ENCODE measurements around the gene FAM184A.

GRCh38 chr6:118917546-118918328 is 160.7 kb downstream of the FAM184A start:
- TF ChIP-seq POLR2AphosphoS5 (IDR thresholded peaks at IDR 0.05; ENCODE audit: insufficient read depth, low read depth, low read length) (no peak), CTCF (IDR thresholded peaks at IDR 0.05; ENCODE audit: extremely low read depth in 1 of 2, insufficient read depth in 1 of 2, low read depth in 1 of 2, low read length in 2 of 2) (no peak), EZH2 (IDR thresholded peaks at IDR 0.05; ENCODE audit: borderline replicate concordance, low read depth, low read length, severe bottlenecking) (no peak), FOS (IDR thresholded peaks at IDR 0.05; ENCODE audit: borderline replicate concordance, insufficient read depth, low read length) (no peak), MAX (IDR thresholded peaks at IDR 0.05; ENCODE audit: insufficient read depth, insufficient read length) (no peak), POLR2A (IDR thresholded peaks at IDR 0.05; ENCODE audit: low read depth, low read length) (no peak), MYC (IDR thresholded peaks at IDR 0.05; ENCODE audit: low read depth, low read length) (no peak), JUN (IDR thresholded peaks at IDR 0.05; ENCODE audit: borderline replicate concordance, insufficient read depth, insufficient read length, low read depth) (no peak)

Data from endothelial cell of umbilical vein (primary cell).